ENCODE results near the gene RAB7A.

Gene RAB7A

DNA sequence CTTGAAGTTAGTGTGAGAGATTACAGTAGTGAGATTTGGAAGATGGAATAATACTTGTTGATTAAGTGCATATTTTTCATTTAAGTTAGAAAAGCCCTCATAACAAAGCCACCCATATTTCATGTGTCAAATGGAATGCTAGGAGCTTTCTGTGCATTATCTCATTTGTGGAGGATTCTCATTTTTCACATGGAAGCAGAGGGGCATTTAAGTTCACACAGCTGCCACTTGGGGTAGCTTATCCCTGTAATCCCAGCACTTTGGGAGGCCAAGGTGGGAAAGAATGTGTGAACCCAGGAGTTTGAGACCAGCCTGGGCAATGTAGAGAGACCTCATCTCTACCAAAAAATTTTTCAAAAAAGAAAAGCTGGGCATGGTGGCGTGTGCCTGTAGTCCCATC, 55.2 kb downstream of the RAB7A start:
- no peak overlapping the region for H3K4me3 ChIP-seq (ENCODE audit: low read length)
- TF ChIP-seq, protein P1, sequence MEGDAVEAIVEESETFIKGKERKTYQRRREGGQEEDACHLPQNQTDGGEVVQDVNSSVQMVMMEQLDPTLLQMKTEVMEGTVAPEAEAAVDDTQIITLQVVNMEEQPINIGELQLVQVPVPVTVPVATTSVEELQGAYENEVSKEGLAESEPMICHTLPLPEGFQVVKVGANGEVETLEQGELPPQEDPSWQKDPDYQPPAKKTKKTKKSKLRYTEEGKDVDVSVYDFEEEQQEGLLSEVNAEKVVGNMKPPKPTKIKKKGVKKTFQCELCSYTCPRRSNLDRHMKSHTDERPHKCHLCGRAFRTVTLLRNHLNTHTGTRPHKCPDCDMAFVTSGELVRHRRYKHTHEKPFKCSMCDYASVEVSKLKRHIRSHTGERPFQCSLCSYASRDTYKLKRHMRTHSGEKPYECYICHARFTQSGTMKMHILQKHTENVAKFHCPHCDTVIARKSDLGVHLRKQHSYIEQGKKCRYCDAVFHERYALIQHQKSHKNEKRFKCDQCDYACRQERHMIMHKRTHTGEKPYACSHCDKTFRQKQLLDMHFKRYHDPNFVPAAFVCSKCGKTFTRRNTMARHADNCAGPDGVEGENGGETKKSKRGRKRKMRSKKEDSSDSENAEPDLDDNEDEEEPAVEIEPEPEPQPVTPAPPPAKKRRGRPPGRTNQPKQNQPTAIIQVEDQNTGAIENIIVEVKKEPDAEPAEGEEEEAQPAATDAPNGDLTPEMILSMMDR (conservative IDR thresholded peaks at IDR 0.05; ENCODE audit: low read depth, low read length): no peak
- no peak for DNase-seq (ENCODE audit: low read depth)

DNA sequence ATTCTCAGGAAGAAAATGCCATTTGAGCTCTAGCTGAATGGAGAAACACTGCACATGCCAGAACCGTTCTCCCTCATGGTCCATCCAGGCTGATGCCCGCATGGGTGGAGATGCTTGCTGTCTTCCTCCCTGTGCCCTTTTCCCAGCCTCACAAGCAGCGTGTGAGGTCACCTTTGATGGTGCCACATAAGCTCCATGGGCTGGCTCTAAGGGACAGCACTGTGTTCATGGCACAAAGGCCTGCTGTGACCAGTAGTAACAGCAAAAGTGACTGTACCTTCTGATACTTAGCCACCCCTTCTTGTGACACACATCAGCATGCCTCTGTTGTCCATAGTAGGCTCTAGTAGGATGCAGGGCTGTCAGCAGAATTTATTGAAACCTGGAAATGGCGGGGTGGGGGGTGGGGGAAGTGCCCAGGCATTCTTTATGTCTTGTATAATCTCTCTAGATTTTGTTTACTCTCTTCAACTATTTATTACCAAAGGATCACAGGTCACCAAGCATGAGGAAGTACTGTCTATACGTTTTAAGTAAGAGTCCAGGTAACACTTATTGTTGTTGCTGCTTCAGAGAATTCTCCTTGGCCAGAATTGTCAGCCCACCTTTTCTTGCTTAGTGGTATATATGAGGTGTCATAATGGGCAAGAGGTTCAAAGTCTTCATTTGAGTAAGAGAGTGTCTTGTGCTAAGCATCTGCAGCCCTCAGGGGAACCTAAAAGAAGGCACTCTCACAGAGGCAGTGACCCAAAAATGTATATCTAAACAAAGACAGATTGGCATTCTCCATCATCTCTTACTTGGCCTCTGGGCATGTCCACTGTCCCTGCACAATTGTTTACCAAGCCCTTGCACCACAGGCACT, 56.5 kb downstream of the RAB7A start:
- TF ChIP-seq, protein P1 (conservative IDR thresholded peaks at IDR 0.05; ENCODE audit: low read depth, low read length): no peak
- no peak for DNase-seq (ENCODE audit: low read depth)
- no peak overlapping the region for H3K4me3 ChIP-seq (ENCODE audit: low read length)

DNA sequence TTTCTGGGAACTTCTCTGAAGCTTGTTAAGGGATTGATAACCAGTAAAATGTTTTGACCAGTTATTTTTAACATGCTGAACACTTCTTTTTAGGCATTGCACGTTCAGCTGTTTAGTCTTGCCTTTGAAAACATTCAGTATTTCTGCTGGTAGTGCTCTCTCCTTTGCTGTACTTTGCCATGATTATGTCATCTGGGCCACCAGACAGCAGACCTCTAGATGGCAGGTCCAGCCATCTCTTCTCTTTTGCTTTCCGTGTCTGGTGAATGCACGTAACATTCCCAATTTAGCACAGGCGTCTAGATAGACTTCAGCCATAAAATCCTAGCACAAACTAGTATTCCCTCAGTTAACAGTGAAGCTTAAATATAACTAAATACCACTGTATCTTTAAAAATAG, 57.8 kb downstream of the RAB7A start:
- no peak for DNase-seq (ENCODE audit: low read depth)
- H3K4me3 ChIP-seq (ENCODE audit: low read length): no peak overlapping the region
- TF ChIP-seq, protein P1 (conservative IDR thresholded peaks at IDR 0.05; ENCODE audit: low read depth, low read length): no peak

DNA sequence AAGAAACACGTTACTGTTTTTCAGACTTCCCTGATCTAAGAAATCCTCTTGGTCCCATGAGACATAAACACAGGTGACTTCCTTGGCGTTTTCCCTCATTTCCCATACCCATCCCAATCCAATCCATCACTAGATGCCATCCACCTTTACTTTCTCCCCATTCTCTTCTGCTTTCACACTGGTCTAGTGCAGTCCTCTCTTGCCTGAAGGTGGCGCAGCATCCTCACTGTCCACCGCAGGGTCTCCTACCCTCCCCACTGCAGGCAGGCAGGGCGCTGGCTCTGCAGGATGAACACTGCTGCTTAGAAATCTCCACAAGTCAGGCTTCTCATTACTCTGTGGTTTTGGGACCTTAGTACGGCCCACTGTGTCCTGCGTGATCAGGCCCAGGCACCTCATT, 58.2 kb downstream of the RAB7A start:
- TF ChIP-seq, protein P1 (conservative IDR thresholded peaks at IDR 0.05; ENCODE audit: low read depth, low read length): peak; percentile 64
- no peak for DNase-seq (ENCODE audit: low read depth)
- H3K4me3 ChIP-seq (ENCODE audit: low read length): no peak overlapping the region

DNA sequence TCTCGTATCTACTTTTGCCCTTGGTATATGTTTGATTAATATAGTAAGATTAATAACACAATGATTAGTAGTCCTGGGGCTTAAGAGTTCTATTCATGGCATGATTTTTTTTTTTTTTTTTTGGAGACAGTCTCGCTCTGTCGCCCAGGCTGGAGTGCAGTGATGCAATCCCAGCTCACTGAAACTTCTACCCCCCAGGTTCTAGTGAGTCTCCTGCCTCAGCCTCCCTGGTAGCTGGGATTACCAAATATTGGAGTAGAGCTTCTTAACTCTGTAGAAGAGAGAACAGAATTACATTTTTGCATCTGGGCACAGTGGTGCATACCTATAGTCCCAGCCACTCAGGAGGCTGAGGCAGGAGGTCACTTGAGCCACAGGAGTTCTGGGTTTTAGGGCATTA, 58.9 kb downstream of the RAB7A start:
- DNase-seq (ENCODE audit: low read depth): no peak
- H3K4me3 ChIP-seq (ENCODE audit: low read length): no peak overlapping the region
- TF ChIP-seq, protein P1 (conservative IDR thresholded peaks at IDR 0.05; ENCODE audit: low read depth, low read length): no peak

DNA sequence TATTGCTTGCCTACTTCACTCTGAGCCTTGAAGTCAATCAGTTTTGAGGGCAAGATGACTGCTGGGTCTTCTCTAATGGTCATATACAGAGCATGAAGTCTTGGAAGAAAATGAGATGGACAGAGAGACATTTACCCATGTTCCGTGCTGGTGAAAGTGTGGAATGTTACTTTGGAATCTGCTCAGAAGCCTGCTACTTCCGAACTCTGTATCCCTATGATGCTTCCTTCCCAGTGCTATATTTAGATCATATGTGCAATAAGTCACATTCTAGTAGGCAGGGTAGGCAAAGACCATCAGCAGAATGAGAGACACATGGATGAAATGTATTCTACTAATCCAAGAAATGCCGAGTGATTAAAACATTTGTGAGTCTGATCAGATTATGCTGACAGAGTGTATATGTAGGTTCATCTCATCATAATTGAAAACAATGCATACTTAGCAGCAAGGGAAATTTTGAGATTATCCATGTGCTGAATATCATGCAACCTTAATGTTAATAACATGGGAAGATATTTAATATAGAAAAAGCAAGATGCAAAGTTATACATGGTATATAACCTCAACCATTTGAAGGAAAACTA, 60.5 kb downstream of the RAB7A start:
- TF ChIP-seq, protein P1 (conservative IDR thresholded peaks at IDR 0.05; ENCODE audit: low read depth, low read length): no peak
- no peak for DNase-seq (ENCODE audit: low read depth)
- H3K4me3 ChIP-seq (ENCODE audit: low read length): no peak overlapping the region

Data from retinal pigment epithelial cell (primary cell).